ENCODE measurements around the gene ABCB9. TPM values are rescaled to one million over a fixed set of nuclear protein-coding genes. Genes with fewer than 3 reads are reported as not detected.

ABCB9 gene
- total RNA-seq, 1 experiment from 2014 or later: 20.9 TPM

- no peak overlapping the region for H3K4me3 ChIP-seq (ENCODE audit: low read length)
- ATAC-seq (no peak), DNase-seq (no peak)
- no peaks in the 10 kb centered on the region for H3K79me2 ChIP-seq (ENCODE audit: low read length)
- intact Hi-C loops (cut with micrococcal nuclease): no loop called here
- CTCF ChIA-PET: no interaction called here
- H2AFZ ChIP-seq (ENCODE audit: low read length): no peak overlapping the region
- no peaks in the 10 kb centered on the region for H4K20me1 ChIP-seq (ENCODE audit: low read length)
- no peaks in the 10 kb centered on the region for H3K4me1 ChIP-seq (ENCODE audit: insufficient read depth, low read length)
- BruUV-seq (replicated peaks): no TSS peak
- H3K9me3 ChIP-seq (ENCODE audit: low read length): no peaks in the 10 kb centered on the region
- no peak overlapping the region for H3K9ac ChIP-seq (ENCODE audit: low read length)
- no peaks in the 10 kb centered on the region for H3K27me3 ChIP-seq (ENCODE audit: low read length)
- H3K4me2 ChIP-seq (ENCODE audit: low read length): no peak overlapping the region
- no peaks in the 10 kb centered on the region for H3F3A ChIP-seq (ENCODE audit: low read length, unreplicated experiment)
- H3K9me2 ChIP-seq (replicated peaks; ENCODE audit: low read length): no peaks in the 10 kb centered on the region
- H3K36me3 ChIP-seq (ENCODE audit: low read depth, low read length): no peaks in the 10 kb centered on the region
- no peak overlapping the region for H3K27ac ChIP-seq (ENCODE audit: low read length)
- TF ChIP-seq EZH2 (IDR thresholded peaks at IDR 0.05; ENCODE audit: low read length, unreplicated experiment) (no peak), EZH2phosphoT487 (IDR thresholded peaks at IDR 0.05; ENCODE audit: borderline replicate concordance, low read length) (no peak), CTCF (conservative IDR thresholded peaks at IDR 0.05; ENCODE audit: low read depth, low read length) (no peak)
- POLR2A ChIA-PET (ENCODE audit: unreplicated experiment): no interaction called here
These were observed 31.3 kb upstream of the ABCB9 start for GRCh38 chr12:122997343-122998250.

- H3K9me3 ChIP-seq (ENCODE audit: low read length): no peaks in the 10 kb centered on the region
- H3K36me3 ChIP-seq (ENCODE audit: low read depth, low read length): no peaks in the 10 kb centered on the region
- no peak for DNase-seq
- CTCF ChIA-PET: no interaction called here
- H3K9ac ChIP-seq (ENCODE audit: low read length): no peak overlapping the region
- H3K27me3 ChIP-seq (ENCODE audit: low read length): no peaks in the 10 kb centered on the region
- H3K4me1 ChIP-seq (ENCODE audit: insufficient read depth, low read length): no peaks in the 10 kb centered on the region
- ATAC-seq: no peak
- no peaks in the 10 kb centered on the region for H3F3A ChIP-seq (ENCODE audit: low read length, unreplicated experiment)
- no peak overlapping the region for H3K4me2 ChIP-seq (ENCODE audit: low read length)
- H3K4me3 ChIP-seq (ENCODE audit: low read length): no peak overlapping the region
- H3K9me2 ChIP-seq (replicated peaks; ENCODE audit: low read length): no peaks in the 10 kb centered on the region
- BruUV-seq (replicated peaks): no TSS peak
- intact Hi-C loops (cut with micrococcal nuclease): no loop called here
- H3K79me2 ChIP-seq (ENCODE audit: low read length): no peaks in the 10 kb centered on the region
- H3K27ac ChIP-seq (ENCODE audit: low read length): no peak overlapping the region
- POLR2A ChIA-PET (ENCODE audit: unreplicated experiment): no interaction called here
- no peak overlapping the region for H2AFZ ChIP-seq (ENCODE audit: low read length)
- TF ChIP-seq EZH2 (IDR thresholded peaks at IDR 0.05; ENCODE audit: low read length, unreplicated experiment) (no peak), CTCF (conservative IDR thresholded peaks at IDR 0.05; ENCODE audit: low read depth, low read length) (no peak), EZH2phosphoT487 (IDR thresholded peaks at IDR 0.05; ENCODE audit: borderline replicate concordance, low read length) (no peak)
- no peaks in the 10 kb centered on the region for H4K20me1 ChIP-seq (ENCODE audit: low read length)
These were observed 30.5 kb upstream of the ABCB9 start for GRCh38 chr12:122996621-122997342.

GRCh38 chr12:122996188-122996601 lies 29.9 kb upstream of the ABCB9 start:
- Histone ChIP-seq H3K36me3 (ENCODE audit: low read depth, low read length) (no peaks in the 10 kb centered on the region), H3K4me2 (ENCODE audit: low read length) (no peak overlapping the region), H2AFZ (ENCODE audit: low read length) (no peak overlapping the region), H4K20me1 (ENCODE audit: low read length) (no peaks in the 10 kb centered on the region), H3K9me2 (replicated peaks; ENCODE audit: low read length) (no peaks in the 10 kb centered on the region), H3K27me3 (ENCODE audit: low read length) (no peaks in the 10 kb centered on the region), H3K4me3 (ENCODE audit: low read length) (no peak overlapping the region), H3K4me1 (ENCODE audit: insufficient read depth, low read length) (no peaks in the 10 kb centered on the region), H3K27ac (ENCODE audit: low read length) (no peak overlapping the region), H3K9me3 (ENCODE audit: low read length) (no peaks in the 10 kb centered on the region), H3F3A (ENCODE audit: low read length, unreplicated experiment) (no peaks in the 10 kb centered on the region), H3K79me2 (ENCODE audit: low read length) (no peaks in the 10 kb centered on the region), H3K9ac (ENCODE audit: low read length) (no peak overlapping the region)
- intact Hi-C loops (cut with micrococcal nuclease): no loop called here
- DNase-seq: no peak
- CTCF ChIA-PET: no interaction called here
- ATAC-seq: no peak
- no TSS peak for BruUV-seq (replicated peaks)
- TF ChIP-seq EZH2 (IDR thresholded peaks at IDR 0.05; ENCODE audit: low read length, unreplicated experiment) (no peak), EZH2phosphoT487 (IDR thresholded peaks at IDR 0.05; ENCODE audit: borderline replicate concordance, low read length) (no peak), CTCF (conservative IDR thresholded peaks at IDR 0.05; ENCODE audit: low read depth, low read length) (no peak)
- POLR2A ChIA-PET (ENCODE audit: unreplicated experiment): no interaction called here
